HT1080 (cell line): ENCODE data around the gene CAPN11. TPM values are rescaled to one million over a fixed set of nuclear protein-coding genes. Genes with fewer than 3 reads are reported as not detected.

Experiments
- DNase-seq: peaks from one replicate; pipeline ENCODE4 v3.0.0-alpha.2; 2015; ENCODE audit warnings: low read depth
- total RNA-seq: library from RNA; depleted of rRNA; stranded (reverse); fragments of >200 nt; shearing (Covaris generic); gene quantifications from 2 replicates; pipeline ENCODE4 v1.2.3, GENCODE V29; 2014

Gene CAPN11
- total RNA-seq, 1 experiment from 2014 or later, result not detected

- DNase-seq, result no peak
Observed at GRCh38 chr6:44152533-44152932, 6.1 kb upstream of the CAPN11 start.

DNA sequence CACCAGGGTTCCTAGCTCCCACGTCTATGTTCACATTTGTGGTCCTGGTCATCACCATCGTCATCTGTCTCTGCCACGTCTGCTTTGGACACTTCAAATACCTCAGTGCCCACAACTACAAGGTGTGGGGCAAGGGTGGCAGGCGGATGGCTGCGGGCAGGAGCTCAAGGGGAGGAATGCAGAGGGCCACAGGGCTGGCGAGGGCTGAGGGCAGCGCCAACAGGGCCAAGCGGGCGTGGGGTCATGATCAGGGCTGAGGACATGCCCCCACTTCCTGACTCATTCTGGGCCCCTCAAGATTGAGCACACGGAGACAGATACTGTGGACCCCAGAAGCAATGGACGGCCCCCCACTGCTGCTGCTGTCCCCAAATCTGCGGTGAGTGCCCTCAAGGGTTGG lies 4.6 kb upstream of the CAPN11 start:
- DNase-seq, result no peak

DNA sequence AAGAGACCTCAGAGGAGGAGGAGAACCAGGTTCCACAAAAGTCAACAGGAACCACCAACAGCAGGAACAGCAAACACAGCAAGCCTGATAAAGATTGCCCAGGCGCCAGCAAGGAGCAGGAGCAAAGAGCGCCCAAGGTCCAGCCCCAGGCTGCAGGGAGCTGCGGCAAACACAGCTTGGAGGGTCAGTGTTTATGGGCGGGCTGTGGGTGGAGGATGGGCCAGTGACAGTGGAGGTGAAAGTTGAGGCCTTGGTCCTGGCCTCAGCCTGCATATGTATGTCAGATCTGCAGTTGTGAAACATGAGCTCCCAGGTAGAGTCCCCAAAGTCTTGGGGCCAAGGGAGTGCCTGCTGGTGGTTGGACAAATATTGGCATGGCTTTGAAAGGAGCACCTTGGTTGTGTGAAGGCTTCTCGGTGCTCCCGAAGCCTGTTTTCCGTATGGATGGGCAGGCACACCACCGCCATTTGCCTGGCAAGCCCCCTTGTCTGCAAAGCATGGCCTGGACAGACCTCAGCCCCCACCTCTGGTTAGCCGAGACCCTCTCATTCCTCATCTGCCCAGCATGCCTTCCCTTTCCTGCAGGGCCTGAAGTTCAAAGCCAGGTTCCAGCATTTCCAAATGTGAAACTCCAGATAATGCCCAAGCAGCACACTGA lies 2.0 kb upstream of the CAPN11 start:
- DNase-seq, result no peak

DNA sequence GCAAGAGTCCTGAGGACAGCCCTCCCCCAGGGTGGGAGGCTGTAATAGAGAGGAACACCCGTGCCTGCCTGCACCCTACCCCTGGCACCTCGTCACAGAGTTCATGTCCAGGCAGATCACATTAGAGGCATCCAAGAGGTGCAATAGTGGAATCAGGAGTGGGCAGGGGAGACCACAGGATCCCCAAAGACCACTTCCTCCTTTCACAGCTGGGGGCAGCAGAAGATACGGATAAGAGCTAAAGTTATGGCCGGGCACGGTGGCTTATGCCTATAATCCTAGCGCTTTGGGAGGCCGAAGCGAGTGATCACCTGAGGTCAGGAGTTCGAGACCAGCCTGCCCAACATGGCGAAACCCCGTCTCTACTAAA lies 1.5 kb upstream of the CAPN11 start:
- no peak for DNase-seq

GRCh38 chr6:44161997-44162338 lies 3.3 kb downstream of the CAPN11 start:
- DNase-seq, result peak; percentile 70

DNA sequence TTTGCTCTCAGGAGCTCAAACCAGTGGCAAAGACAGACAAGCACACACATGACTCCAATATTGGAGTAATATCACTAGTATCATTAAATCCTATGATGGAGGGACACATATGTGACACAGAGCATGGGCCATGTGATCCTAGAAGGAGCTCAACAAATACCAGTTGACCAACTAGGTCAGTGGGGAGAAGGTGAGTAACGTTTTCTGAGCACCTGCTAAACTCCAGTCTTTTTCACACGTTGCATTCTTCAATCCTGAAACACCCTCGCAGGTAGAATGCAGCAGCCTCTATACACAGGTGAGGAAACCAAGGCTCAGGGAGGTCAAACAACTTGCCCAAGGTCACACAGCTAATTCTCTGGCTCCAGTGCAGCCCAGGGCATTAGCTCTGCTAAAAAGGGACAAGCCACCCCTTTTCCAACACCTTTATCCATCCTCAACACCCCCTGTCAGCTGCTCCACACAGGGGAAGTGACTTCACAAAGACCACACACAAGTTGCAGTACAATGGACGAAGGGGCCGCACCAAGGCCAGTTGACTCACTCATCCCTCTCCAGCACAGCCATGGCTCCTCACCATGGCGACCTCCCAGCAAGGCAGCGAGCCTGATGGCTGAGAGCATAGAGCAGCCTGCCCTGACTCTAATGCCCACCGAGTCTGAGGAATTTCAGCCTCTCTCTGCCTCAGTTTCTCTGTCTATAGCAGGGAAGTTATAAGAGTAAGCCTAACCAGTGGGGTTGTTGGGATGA lies 4.4 kb downstream of the CAPN11 start:
- peak; percentile 31 for DNase-seq

GRCh38 chr6:44166116-44166515 lies 7.5 kb downstream of the CAPN11 start:
- no peak for DNase-seq

DNA sequence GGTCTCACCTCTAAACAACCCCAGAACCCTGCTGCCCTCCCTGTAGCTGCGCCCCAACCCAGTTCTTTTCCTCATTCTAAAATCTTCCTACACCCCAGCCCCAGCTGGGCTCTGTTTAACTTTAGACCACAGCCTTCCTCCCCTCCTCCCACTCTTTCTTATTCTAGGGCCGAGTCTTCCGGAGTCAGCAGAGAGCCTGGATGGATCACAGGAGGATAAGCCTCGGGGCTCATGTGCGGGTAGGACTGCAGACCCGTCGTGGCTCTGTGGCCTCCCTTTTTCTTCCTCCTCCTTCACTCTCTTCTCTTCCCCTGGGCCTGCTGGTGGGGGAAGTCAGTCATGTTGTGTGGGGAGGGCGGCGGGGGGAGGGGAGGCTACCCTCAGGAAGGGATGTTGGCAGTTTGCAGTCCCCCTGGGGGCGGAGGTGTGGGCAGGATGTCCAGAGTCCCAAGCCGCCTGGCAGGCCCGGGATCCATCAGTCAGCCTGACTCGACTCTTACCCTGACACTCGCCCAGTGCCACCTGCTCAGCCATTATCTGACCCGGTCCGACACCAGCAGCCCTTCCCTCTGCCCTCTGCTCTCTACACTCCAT lies 8.1 kb downstream of the CAPN11 start:
- no peak for DNase-seq

GRCh38 chr6:44167567-44167966 lies 8.9 kb downstream of the CAPN11 start:
- DNase-seq, result no peak

DNA sequence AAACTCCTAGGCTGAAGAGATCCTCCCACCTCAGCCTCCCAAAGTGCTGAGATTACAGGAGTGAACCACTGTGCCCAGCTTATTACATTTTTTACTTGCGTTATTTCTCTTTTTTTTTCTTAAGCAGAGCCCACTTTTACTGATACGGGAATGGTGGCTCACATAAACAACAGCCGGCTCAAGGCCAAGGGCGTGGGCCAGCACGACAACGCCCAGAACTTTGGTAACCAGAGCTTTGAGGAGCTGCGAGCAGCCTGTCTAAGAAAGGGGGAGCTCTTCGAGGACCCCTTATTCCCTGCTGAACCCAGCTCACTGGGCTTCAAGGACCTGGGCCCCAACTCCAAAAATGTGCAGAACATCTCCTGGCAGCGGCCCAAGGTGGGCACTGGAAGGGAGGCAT lies 10.5 kb downstream of the CAPN11 start:
- DNase-seq, result no peak

DNA sequence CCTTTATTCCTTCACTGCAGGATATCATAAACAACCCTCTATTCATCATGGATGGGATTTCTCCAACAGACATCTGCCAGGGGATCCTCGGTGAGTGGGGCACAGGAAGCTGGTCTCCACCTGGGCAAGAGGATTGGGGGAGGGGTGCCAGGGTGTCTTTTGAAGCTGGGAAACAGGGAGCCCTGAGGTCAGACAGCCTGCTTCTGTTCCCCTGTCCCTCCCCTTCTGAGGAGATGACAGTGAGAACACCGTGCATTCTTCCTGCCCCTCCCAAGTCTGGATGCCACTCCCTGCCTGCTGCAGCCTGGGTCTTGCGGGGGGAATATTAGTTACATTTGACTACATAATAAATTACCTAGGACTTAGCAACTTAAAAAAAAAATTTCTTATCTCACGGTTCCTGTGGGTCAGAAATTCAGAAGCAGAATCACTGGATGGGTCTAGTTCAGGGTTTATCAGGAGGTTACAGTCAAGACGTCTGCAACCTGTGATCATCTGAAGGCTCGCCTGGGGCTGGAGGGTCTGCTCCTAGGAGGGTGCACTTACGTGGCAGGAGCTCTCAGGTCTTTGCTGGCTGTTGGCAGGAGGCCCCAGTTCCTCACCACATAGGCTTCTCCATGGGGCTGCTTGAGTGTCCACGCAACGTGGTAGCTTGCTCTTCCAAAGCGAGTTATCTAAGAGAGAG lies 11.4 kb downstream of the CAPN11 start:
- DNase-seq, result no peak

DNA sequence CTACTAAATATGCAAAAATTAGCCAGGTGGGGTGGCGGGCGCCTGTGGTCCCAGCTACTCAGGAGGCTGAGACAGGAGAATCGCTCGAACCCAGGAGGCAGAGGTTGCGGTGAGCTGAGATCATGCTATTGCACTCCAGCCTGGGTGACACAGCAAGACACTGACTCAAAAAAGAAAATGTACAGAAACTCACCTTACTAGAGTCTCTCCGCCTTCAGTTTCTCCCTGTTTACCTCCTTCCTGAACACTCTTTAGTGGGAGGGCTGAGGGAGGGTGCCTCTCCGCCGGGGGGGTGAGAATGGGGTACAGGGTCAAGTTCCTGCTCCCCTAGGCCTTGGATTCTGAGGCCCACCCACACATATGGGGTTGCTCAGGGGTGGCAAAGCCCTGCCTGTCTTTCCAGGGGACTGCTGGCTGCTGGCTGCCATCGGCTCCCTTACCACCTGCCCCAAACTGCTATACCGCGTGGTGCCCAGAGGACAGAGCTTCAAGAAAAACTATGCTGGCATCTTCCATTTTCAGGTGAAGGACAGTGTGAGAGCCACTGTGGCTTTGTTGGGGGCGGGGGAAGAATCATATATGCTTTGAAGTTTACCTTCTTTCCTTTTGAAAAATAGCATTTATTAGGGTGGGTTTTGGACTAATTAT lies 13.4 kb downstream of the CAPN11 start:
- DNase-seq, result no peak

GRCh38 chr6:44172731-44173500 lies 14.3 kb downstream of the CAPN11 start:
- peak; percentile 69 for DNase-seq

GRCh38 chr6:44176130-44176761 lies 17.6 kb downstream of the CAPN11 start:
- DNase-seq, result no peak

- DNase-seq, result peak; percentile 31
Observed at GRCh38 chr6:44176762-44177509, 18.3 kb downstream of the CAPN11 start.

DNA sequence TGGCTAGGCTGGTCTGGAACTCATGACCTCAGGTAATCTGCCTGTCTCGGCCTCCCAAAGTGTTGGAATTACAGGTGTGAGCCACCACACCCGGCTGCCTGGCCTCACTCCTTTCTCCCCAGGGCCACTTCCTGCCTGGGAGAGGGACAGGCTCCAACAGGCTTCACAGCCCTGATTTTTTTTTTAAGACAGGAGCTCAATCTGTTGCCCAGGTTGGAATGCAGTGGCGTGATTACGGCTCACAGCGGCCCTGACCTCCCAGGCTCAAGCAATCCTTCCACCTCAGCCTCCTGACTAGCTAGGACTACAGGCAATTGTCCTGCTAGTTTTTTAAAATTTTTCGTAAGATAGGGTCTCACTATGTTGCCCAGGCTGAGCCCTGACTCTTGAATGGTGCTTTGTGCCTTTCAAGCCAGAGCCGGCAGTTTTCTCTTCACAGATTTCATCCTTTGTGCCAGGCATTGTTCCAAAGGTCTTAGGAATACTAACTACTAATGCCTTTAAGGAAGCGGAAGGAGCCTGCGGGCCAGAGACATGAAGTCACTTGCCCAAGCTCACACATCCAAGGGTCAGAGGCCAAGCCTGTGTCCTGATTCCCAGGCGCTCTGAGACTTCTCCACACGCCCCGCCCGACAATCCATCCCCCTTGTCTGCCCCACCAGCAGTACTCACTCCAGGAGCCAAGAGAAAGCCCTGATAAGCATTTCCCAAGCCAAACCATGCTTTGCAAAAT lies 19.2 kb downstream of the CAPN11 start:
- DNase-seq, result peak; percentile 92

DNA sequence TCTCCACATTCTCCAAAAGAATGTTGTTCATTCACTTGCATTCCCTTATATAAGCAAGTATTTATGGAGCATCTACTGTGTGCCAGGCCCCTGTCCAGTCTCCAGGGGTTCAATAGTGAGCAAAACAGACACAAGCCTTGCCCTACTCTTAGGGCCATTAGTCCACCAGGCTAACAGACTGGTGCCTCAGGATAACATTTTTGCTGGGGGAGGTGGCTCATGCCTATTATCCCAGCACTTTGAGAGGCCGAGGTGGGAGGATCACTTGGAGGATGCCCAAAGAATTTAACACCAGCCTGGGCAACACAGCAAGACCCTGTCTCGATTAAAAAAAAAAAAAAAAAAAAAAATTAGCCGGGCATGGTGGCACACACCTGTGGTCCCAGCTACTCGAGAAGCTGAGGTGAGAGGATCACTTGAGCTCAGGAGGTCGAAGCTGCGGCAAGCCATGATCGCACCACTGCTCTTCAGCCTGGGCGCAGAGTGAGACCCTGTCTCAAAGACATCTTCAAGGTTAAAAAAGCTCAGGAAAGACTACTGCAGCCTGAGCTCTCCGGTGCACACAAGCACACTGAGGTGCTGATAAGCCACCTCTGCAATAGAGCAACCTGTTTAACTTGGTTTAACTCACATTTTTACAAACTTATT lies 19.9 kb downstream of the CAPN11 start:
- DNase-seq, result no peak

DNA sequence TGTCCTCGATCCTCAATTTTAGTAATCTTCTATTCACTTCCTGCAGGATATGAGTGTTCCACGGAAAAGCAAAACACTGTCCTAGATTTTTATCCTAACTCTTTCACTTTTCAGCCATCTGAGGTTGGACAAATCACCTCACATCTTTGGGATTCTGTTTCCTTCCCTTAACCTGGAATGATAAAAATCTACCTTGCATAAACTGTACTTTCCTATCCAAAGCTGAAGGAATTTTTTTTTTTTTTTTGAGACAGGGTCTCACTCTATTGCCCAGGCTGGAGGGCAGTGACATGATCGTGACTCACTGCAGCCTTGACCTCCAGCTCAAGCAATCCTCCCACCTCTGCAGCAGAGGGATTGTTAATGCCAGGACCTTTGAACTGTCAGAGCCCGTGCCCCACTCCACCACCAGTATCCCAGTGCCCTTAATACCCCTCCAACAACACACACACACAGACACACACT lies 20.5 kb downstream of the CAPN11 start:
- peak; percentile 69 for DNase-seq
